NCI-H1417 treated with DMSO at 0.1 percent for 48 hours (cell line): ENCODE data around the gene RNLS.

Experiments
- DNase-seq: peaks from one replicate; lab custom pipeline; 2025; lab: John Stamatoyannopoulos, UW

Gene RNLS

GRCh38 chr10:88582806-88583583 lies at the start of gene RNLS:
Gene RNLS (minus strand): TSS chr10:88583318.
- no peak for DNase-seq

DNA sequence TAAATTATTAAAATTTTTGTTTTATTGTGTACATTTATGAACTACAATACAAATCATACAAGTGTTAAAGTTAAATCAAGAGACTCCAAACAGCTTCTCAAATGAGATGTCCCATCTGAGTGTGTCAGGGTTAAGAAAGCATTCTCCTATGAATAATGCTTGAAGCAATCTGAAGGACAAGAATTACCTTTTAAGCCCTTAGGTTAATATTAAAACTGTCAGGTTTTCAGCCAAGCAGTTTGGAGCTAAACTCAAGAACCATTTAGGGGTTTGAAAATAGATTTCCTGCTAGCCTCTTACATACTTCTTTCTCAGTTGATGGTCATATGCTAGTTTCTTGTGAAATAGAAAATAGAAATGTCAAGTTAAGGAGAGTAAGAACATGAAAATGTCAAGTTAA lies 41.7 kb upstream of the RNLS start:
- no peak for DNase-seq

DNA sequence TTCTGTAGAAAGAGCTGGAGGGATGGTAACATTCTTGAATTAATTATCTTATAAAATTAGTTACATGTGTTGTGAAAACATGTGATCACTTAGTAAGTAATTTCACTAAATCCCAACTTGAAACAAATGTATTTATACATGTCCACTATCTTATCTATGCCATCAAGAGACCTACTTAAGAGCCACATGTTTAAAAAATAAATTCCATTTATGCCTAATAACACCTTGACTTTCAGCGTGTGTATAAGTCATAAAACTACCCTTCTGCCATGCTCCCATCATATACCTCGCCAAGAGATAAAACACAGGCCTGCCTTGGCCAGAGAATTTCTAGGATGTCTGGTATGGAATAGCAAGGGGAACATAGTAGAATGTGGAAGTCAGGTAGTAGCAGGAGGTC lies 40.7 kb upstream of the RNLS start:
- no peak for DNase-seq

GRCh38 chr10:88620441-88620840 lies 37.3 kb upstream of the RNLS start:
- DNase-seq = no peak

GRCh38 chr10:88618496-88618895 lies 35.4 kb upstream of the RNLS start:
- no peak for DNase-seq

- DNase-seq = no peak
These were observed 34.7 kb upstream of the RNLS start for GRCh38 chr10:88617772-88618300.

DNA sequence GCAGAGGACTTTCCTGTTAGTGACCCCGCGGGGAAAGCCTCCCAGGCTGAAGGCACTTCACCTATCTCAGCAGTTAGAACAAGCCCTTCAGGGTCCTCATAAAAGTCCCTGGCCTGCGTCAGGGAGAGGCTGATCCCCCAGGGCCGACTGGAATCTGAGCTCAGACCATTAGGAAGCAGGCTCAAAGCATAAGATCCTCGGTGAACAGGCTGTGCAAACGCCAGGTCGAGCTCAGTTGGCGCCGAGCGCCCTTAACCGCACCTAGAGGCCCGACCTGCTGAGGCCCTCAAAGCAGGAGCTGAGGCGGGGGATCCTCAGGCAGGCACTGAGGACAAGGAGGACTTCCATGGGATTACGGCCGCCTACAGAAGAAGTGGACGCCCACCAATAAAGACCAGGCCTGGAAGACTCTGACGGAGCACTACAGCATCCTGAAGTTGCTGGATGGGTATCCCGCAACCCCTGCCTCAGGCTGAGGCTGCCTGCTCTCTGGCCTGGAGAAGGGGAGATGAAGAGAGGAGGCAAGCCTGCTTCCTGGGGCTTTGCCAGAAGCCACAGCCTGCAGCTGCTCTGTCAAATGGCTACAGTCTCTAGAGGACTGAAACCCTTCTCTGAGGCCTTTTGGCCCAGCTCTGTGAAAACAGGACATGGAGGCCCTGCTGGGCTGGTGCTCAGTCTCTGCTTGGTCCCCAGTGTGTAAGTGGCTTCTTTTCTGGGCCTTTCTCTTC lies 33.3 kb upstream of the RNLS start:
- no peak for DNase-seq

DNA sequence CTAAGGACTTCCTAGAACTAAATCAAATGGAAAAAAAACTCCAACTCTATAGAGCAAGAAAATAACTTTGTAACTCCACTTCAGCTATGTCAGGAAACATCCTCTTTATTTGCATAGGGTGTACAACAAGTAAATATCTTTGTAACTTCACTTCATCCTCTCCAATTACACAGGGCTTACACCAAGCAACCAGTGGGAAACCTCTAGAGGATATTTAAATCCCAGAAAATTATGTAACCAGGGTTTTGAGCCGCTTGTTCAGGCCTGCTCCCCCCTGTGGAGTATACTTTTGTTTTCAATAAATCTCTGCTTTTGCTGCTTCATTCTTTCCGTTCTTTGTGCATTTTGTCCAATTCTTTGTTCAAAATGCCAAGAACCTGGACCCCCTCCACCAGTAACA lies 25.7 kb upstream of the RNLS start:
- no peak for DNase-seq

DNA sequence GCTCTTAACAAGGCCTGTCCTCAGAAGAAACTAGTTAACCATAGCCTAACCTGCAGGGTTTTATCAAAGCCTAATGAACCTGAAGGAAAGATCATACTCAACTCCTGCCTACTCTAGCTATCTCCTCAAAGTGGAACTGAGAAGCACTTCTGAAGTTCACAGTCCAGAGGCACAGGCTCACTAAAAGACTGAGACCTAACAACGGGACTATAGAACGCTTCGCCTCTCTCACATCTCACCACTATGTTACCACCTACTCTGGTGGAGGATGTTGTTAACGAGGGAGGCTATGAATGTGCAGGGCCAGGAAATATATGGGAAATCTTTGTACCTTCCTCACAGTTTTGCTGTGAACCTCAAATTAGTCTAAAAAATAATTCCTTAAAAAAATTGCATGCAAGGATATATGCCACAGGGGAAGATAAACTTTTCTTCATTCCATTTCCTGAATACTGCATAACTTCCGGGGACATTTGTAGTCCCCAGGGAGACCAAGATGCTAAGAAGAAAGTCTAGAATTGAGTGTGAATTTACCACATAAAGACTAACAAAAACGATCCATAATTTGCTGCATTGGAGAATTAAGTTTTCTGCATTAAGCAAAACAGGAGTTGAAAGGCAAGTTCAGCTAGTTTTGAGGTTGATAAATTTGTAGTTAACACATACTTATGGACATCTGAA lies 25.1 kb upstream of the RNLS start:
- DNase-seq = no peak

DNA sequence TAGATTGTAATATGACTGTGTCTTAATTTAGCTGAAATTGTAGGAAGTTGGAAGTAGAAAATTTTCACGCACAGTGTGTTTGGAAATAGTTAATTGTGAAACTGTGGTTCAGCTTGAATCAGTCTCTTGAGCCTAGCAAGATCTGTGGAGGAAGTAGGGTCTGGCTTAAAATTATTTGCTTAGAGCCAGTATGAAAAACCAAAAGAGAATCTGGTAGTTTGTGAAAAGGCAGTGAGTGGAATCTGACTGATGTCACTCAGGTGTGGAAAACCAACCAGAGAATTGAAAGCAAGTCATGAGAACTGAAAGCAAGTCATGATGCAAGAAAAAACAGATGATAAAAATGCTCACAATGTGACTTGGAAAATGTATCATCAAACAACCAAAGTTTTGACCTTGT lies 14.9 kb upstream of the RNLS start:
- no peak for DNase-seq

GRCh38 chr10:88594482-88594881 lies 11.4 kb upstream of the RNLS start:
- DNase-seq = no peak

GRCh38 chr10:88592906-88593305 lies 9.8 kb upstream of the RNLS start:
- DNase-seq = no peak

GRCh38 chr10:88592381-88592780 lies 9.3 kb upstream of the RNLS start:
- no peak for DNase-seq

- DNase-seq = no peak
These were observed 3.3 kb upstream of the RNLS start, which contains the start of gene LIPJ for GRCh38 chr10:88586462-88586861. Gene LIPJ (plus strand): TSS chr10:88586762. CDS start chr10:88590688, 3,926 bp downstream.

DNA sequence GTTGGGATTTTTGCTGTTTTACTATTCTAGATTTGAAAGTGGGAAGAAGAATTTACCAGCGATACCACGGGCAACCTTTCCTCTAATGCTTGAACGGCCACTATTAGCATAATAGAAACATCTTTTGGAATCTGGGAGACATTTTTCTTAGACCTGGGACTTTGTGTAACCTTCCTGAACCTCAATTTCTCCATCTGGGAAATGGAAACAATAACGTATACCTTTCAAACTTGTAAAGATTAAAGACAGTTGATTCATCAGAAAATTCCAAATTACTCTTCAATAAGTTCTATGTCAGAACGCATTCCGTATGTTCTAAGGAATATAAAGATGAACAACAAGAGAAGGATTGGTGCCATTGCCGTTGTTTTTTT lies 453 bp upstream of the RNLS start:
- DNase-seq = no peak

DNA sequence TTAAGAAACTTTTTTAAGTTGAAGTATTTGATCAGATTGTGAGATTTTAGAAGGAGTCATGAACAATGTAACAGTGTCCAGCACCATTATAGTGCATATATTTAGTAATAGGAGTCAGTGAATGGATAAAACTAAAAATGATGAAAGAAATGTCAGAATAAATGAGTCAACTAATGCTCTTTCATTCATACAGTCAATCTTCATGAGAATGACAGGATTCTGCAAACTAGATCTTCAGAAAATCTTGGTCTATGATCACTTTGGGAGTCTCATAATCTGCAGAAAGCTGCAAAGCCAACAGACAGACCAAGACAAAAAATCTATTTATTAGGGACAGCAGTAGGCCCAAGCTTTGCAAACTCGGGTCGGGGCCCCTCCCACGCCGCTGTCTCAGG lies 710 bp downstream of the RNLS start:
- no peak for DNase-seq

DNA sequence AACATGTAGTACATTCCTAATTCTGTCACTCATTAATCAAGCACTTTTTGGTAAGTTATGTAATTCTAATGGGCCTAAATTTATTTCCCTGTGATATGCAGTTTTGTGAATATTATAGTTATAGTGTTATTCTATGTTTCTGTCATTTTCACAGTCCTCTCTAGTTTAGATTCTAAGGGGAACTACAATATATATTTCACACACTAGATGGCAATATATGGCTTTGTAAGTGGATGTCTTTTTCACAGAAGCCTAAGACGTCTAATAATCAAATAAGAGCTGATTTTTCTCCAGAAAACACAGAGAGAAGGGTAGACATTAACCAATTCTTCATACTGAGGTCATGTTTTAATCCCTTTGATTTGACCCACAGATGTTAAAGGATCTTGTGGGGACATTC lies 18.0 kb downstream of the RNLS start:
- no peak for DNase-seq

GRCh38 chr10:88562152-88562551 lies 21.0 kb downstream of the RNLS start:
- no peak for DNase-seq

DNA sequence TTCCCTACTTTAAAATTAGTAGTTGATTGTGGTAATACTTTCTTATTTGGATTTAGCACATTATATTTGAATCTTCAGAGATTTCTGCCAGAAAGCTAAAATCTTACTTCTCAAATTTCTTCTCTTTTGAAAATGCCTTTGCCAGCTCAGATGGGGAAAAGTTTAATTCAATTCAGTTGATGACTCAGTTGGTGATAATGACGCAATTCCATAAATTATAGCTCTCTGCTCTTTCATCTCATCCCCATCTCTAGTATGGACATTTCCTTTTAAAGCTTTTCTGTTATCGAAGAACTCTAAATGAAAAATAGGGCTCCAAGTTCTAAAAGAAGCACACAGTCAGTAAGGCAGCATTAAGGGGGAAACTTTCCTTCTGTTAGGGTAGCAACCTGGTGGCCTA lies 25.5 kb downstream of the RNLS start:
- DNase-seq = no peak

DNA sequence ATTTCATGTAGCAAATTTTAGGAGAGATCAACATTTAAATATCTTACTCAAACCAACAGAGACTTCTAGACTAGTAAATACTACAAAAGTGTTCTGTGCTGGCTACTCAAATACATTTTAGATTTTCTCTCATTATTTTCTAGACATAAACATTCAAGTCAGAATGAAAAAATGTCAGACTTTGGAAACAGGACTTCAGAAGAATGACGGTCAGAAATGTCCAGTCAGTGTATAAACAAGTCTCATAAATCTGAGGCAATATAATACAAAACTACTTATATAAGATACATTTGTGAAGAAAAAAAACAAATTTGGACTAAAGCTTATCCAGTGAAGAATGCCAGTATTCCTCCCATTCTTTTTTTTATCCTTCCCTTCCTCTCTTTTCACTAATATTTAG lies 25.9 kb downstream of the RNLS start:
- DNase-seq = no peak

- no peak for DNase-seq
These were observed 27.8 kb downstream of the RNLS start for GRCh38 chr10:88555190-88555908.

- no peak for DNase-seq
These were observed 29.9 kb downstream of the RNLS start for GRCh38 chr10:88553116-88553752.
